ENCODE results near the gene PEX16.
A peak's percentile ranks its signal among the peaks of the same experiment; 100 is the strongest.

PEX16 gene
- total RNA-seq, result 46.2 reads per million, percentile 66 among the genes with 10 or more reads in this experiment

- peak; percentile 93 for DNase-seq
Measured at GRCh38 chr11:45917623-45918330, at the start of gene PEX16. Gene PEX16 (minus strand): TSS chr11:45917877. CDS start chr11:45917811, 66 bp downstream.

GRCh38 chr11:45964911-45965389 lies 47.3 kb upstream of the PEX16 start:
- peak; percentile 49 for DNase-seq

GRCh38 chr11:45961751-45962240 lies 44.1 kb upstream of the PEX16 start:
- no peak for DNase-seq

- DNase-seq, result no peak
Measured at GRCh38 chr11:45960387-45961095, 42.9 kb upstream of the PEX16 start.

- no peak for DNase-seq
Measured at GRCh38 chr11:45959851-45960250, 42.2 kb upstream of the PEX16 start.

- DNase-seq, result no peak
Measured at GRCh38 chr11:45949992-45950407, 32.3 kb upstream of the PEX16 start.

GRCh38 chr11:45948356-45948755 lies 30.7 kb upstream of the PEX16 start:
- DNase-seq, result no peak

- no peak for DNase-seq
Measured at GRCh38 chr11:45947885-45948284, 30.2 kb upstream of the PEX16 start.

GRCh38 chr11:45945397-45945999 lies 27.8 kb upstream of the PEX16 start:
- DNase-seq, result no peak

GRCh38 chr11:45942381-45942780 lies 24.7 kb upstream of the PEX16 start:
- DNase-seq, result no peak

GRCh38 chr11:45941285-45941684 lies 23.6 kb upstream of the PEX16 start:
- no peak for DNase-seq

GRCh38 chr11:45939836-45940235 lies 22.2 kb upstream of the PEX16 start:
- no peak for DNase-seq

- no peak for DNase-seq
Measured at GRCh38 chr11:45937916-45938315, 20.2 kb upstream of the PEX16 start.

GRCh38 chr11:45936511-45937054 lies 18.9 kb upstream of the PEX16 start:
- no peak for DNase-seq

GRCh38 chr11:45935349-45936064 lies 17.8 kb upstream of the PEX16 start:
- DNase-seq, result no peak

- no peak for DNase-seq
Measured at GRCh38 chr11:45934580-45935318, 17.1 kb upstream of the PEX16 start.

GRCh38 chr11:45933846-45934579 lies 16.3 kb upstream of the PEX16 start:
- no peak for DNase-seq

- no peak for DNase-seq
Measured at GRCh38 chr11:45933131-45933831, 15.6 kb upstream of the PEX16 start.

GRCh38 chr11:45932217-45932616 lies 14.5 kb upstream of the PEX16 start:
- DNase-seq, result no peak

GRCh38 chr11:45931739-45932138 lies 14.1 kb upstream of the PEX16 start:
- no peak for DNase-seq

Measured in effector CD4-positive, alpha-beta T cell (primary cell).